Common myeloid progenitor, CD34-positive (primary cell): Measurements from ENCODE around the gene AIFM3.

Experiments used
- CTCF ChIA-PET: fragments of 350-600 bp; sonication (Branson Sonifier 250); formaldehyde crosslinking; loops from one replicate; lab custom pipeline; 2021; ENCODE audit warnings: antibody characterized with exemption; lab: Charles Lee
- POLR2A ChIA-PET: fragments of 350-600 bp; sonication (Branson Sonifier 250); formaldehyde crosslinking; loops from one replicate; lab custom pipeline; 2021; ENCODE audit warnings: antibody characterized with exemption; lab: Charles Lee
- DNase-seq, 3 donors: peaks; one replicate each; pipeline versions ENCODE4 v3.0.0 to v3.0.0-alpha.2; 2013
- H3K27ac ChIP-seq, 2 experiments: 1 replicate in 1 of 2; 2 replicates in 1 of 2; pipeline ENCODE4 v1.7.0; 2013; ENCODE audit warnings: inconsistent platforms in 2 of 2, low read length in 2 of 2, mild to moderate bottlenecking in 2 of 2, low read depth in 1 of 2, moderate library complexity in 1 of 2; ENCODE audit not compliant: severe bottlenecking in 2 of 2, insufficient read depth in 1 of 2, poor library complexity in 1 of 2
- H3K27me3 ChIP-seq, 5 experiments: replicated peaks in 2 of 5; 1 replicate in 3 of 5; 2 replicates in 2 of 5; pipeline versions ENCODE4 v1.6.1 to v1.7.0; 2013; ENCODE audit warnings: low read length in 4 of 5, mild to moderate bottlenecking in 2 of 5, moderate library complexity in 2 of 5, inconsistent platforms in 1 of 5; ENCODE audit not compliant: insufficient read depth in 5 of 5, control insufficient read depth in 4 of 5
- H3K36me3 ChIP-seq, 4 experiments: 1 replicate in 2 of 4; 2 replicates in 2 of 4; pipeline versions ENCODE4 v1.6.1 to v1.7.0; 2013; ENCODE audit warnings: low read length in 3 of 4, control low read depth in 1 of 4, mild to moderate bottlenecking in 1 of 4; ENCODE audit not compliant: control insufficient read depth in 4 of 4, insufficient read depth in 4 of 4
- H3K4me1 ChIP-seq, 4 experiments: 1 replicate in 3 of 4; 2 replicates in 1 of 4; pipeline versions ENCODE4 v1.6.1 to v1.7.1; 2013; ENCODE audit warnings: low read length in 3 of 4, mild to moderate bottlenecking in 3 of 4, control low read depth in 1 of 4, inconsistent platforms in 1 of 4, moderate library complexity in 1 of 4; ENCODE audit not compliant: control insufficient read depth in 4 of 4, insufficient read depth in 4 of 4; ENCODE audit errors: control extremely low read depth in 1 of 4
- H3K4me3 ChIP-seq, 7 experiments: 1 replicate in 4 of 7; 2 replicates in 3 of 7; pipeline versions ENCODE4 v1.5.1 to v1.7.0; 2013; ENCODE audit warnings: mild to moderate bottlenecking in 7 of 7, low read length in 6 of 7, moderate library complexity in 6 of 7, inconsistent platforms in 2 of 7, low read depth in 2 of 7, control low read depth in 1 of 7; ENCODE audit not compliant: insufficient read depth in 4 of 7, control insufficient read depth in 1 of 7; ENCODE audit errors: extremely low read depth in 1 of 7
- H3K9me3 ChIP-seq, 5 experiments: 1 replicate in 4 of 5; 2 replicates in 1 of 5; pipeline versions ENCODE4 v1.6.1 to v1.7.1; 2013; ENCODE audit warnings: low read length in 4 of 5, mild to moderate bottlenecking in 2 of 5, inconsistent platforms in 1 of 5, low read depth in 1 of 5, moderate library complexity in 1 of 5; ENCODE audit not compliant: control insufficient read depth in 4 of 5, insufficient read depth in 2 of 5; ENCODE audit errors: control extremely low read depth in 1 of 5
- WGBS: methylation state at CpG from one replicate; pipeline ENCODE4 v1.1.5; 2013; ENCODE audit not compliant: insufficient coverage; 5-methylcytosine and 5-hydroxymethylcytosine counted together

AIFM3 gene

GRCh38 chr22:20992056-20992442, 25.0 kb downstream of the AIFM3 start:
- H3K36me3 ChIP-seq, result peaks cover 2 to 80% (median 43%) of the 10 kb centered on the region in 4 experiments
- H3K9me3 ChIP-seq, result no peaks in the 10 kb centered on the region
- H3K27me3 ChIP-seq, result no peaks in the 10 kb centered on the region
- ChIA-PET POLR2A (no interaction called here), CTCF (interaction anchor here (2.6 kb wide), 1 partner anchor 11 kb away, joined by 12 read pairs; the partner anchor contains the start of gene LZTR1)
- WGBS, result 100% methylated on average over 5 of the region's 7 CpGs
- no peak overlapping the region for H3K27ac ChIP-seq
- peaks cover 0 to 9% (median 2%) of the 10 kb centered on the region in 4 experiments for H3K4me1 ChIP-seq
- no peak overlapping the region for H3K4me3 ChIP-seq
- no peak for DNase-seq

GRCh38 chr22:20992456-20993303, 25.6 kb downstream of the AIFM3 start:
- H3K9me3 ChIP-seq, result no peaks in the 10 kb centered on the region
- WGBS, result 96% methylated on average over 19 of the region's 21 CpGs
- no peak for DNase-seq
- no peak overlapping the region for H3K27ac ChIP-seq
- ChIA-PET POLR2A (no interaction called here), CTCF (no interaction called here)
- H3K27me3 ChIP-seq, result no peaks in the 10 kb centered on the region
- H3K36me3 ChIP-seq, result peaks cover 2 to 82% (median 44%) of the 10 kb centered on the region in 4 experiments
- no peak overlapping the region for H3K4me3 ChIP-seq
- peaks cover 0 to 9% (median 2%) of the 10 kb centered on the region in 4 experiments for H3K4me1 ChIP-seq

GRCh38 chr22:20993304-20994127, 26.5 kb downstream of the AIFM3 start:
- CTCF ChIA-PET, result no interaction called here
- Histone ChIP-seq H3K27ac (no peak overlapping the region), H3K4me1 (peaks cover 0 to 9% (median 2%) of the 10 kb centered on the region in 4 experiments), H3K9me3 (no peaks in the 10 kb centered on the region), H3K27me3 (no peaks in the 10 kb centered on the region), H3K36me3 (peaks cover 0 to 82% (median 44%) of the 10 kb centered on the region in 4 experiments), H3K4me3 (no peak overlapping the region)
- no peak for DNase-seq
- 99% methylated on average over 20 of the region's 29 CpGs for WGBS
- POLR2A ChIA-PET, result no interaction called here

- POLR2A ChIA-PET, result no interaction called here
- H3K4me3 ChIP-seq, result no peak overlapping the region
These were observed 27.3 kb downstream of the AIFM3 start for GRCh38 chr22:20994128-20994901.

DNA sequence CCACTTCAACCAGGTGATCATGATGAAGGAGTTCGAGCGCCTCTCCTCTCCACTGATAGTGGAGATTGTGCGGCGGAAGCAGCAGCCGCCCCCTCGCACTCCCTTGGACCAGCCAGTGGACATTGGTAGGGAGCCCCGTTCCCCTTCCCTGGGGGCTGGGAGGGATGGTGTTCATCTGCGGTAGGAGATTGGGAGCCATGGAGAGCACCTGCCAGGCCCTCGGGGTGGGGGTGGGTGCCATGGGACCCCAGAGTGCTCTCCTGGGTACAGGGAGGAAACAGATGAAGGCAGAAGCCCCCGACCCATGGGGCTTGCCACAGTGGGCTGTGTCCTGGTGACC, 27.8 kb downstream of the AIFM3 start:
- peaks cover 2 to 90% (median 53%) of the 10 kb centered on the region in 4 experiments for H3K36me3 ChIP-seq
- POLR2A ChIA-PET, result no interaction called here

More at GRCh38 chr22:20994128-20994901, 27.3 kb downstream of the AIFM3 start:
- peaks cover 0 to 6% (median 2%) of the 10 kb centered on the region in 4 experiments for H3K4me1 ChIP-seq
- 97% methylated on average over 20 of the region's 30 CpGs for WGBS
- H3K36me3 ChIP-seq, result peaks cover 0 to 84% (median 48%) of the 10 kb centered on the region in 4 experiments
- CTCF ChIA-PET, result no interaction called here
- H3K9me3 ChIP-seq, result no peaks in the 10 kb centered on the region
- DNase-seq, result no peak
- no peaks in the 10 kb centered on the region for H3K27me3 ChIP-seq
- no peak overlapping the region for H3K27ac ChIP-seq

GRCh38 chr22:20995329-20996030, 28.4 kb downstream of the AIFM3 start:
- no peak for DNase-seq
- H3K36me3 ChIP-seq, result peaks cover 2 to 91% (median 56%) of the 10 kb centered on the region in 4 experiments
- ChIA-PET CTCF (no interaction called here), POLR2A (no interaction called here)
- H3K4me1 ChIP-seq, result peaks cover 0 to 8% (median 8%) of the 10 kb centered on the region in 4 experiments
- H3K4me3 ChIP-seq, result no peak overlapping the region
- 96% methylated on average over 20 of the region's 23 CpGs for WGBS
- H3K27ac ChIP-seq, result no peak overlapping the region
- H3K9me3 ChIP-seq, result no peaks in the 10 kb centered on the region
- no peaks in the 10 kb centered on the region for H3K27me3 ChIP-seq

More for the DNA sequence above, 27.8 kb downstream of the AIFM3 start:
- no peak overlapping the region for H3K4me3 ChIP-seq
- no peak overlapping the region for H3K27ac ChIP-seq
- CTCF ChIA-PET, result no interaction called here
- H3K27me3 ChIP-seq, result no peaks in the 10 kb centered on the region
- H3K4me1 ChIP-seq, result peaks cover 0 to 3% (median 2%) of the 10 kb centered on the region in 4 experiments
- H3K9me3 ChIP-seq, result no peaks in the 10 kb centered on the region
- DNase-seq, result no peak
- WGBS, result 95% methylated on average over 7 of the region's 10 CpGs
